CD4-positive, alpha-beta T cell treated with Interleukin-1 beta for 1 hour (primary cell): ENCODE results near the gene SP9.

Experiments
- DNase-seq, 2 donors: peaks; one replicate each; pipeline ENCODE4 v3.0.0-alpha.2; 2020 to 2022

Gene SP9

GRCh38 chr2:174333372-174334277 lies 1.1 kb upstream of the SP9 start:
- no peak for DNase-seq

- no peak for DNase-seq
These were observed 457 bp upstream of the SP9 start for GRCh38 chr2:174334278-174334715.

GRCh38 chr2:174335254-174335987 lies 667 bp downstream of the SP9 start:
- DNase-seq, result no peak

- no peak for DNase-seq
These were observed 1.3 kb downstream of the SP9 start for GRCh38 chr2:174335988-174336500.

GRCh38 chr2:174336501-174337336 lies 2.0 kb downstream of the SP9 start:
- DNase-seq, result peak in 1 of 2 donors; percentile 53

GRCh38 chr2:174337337-174338146 lies 2.8 kb downstream of the SP9 start:
- no peak for DNase-seq

- no peak for DNase-seq
These were observed 3.4 kb downstream of the SP9 start for GRCh38 chr2:174338147-174338605.

- DNase-seq, result no peak
These were observed 4.2 kb downstream of the SP9 start for GRCh38 chr2:174338671-174339560.

GRCh38 chr2:174339561-174340399 lies 5.0 kb downstream of the SP9 start:
- DNase-seq, result no peak

GRCh38 chr2:174340400-174341292 lies 5.9 kb downstream of the SP9 start:
- DNase-seq, result no peak

- peak; percentile 88 to 89 for DNase-seq
These were observed 6.7 kb downstream of the SP9 start for GRCh38 chr2:174341293-174341994.

GRCh38 chr2:174341995-174342685 lies 7.4 kb downstream of the SP9 start:
- DNase-seq, result no peak

- DNase-seq, result no peak
These were observed 8.1 kb downstream of the SP9 start for GRCh38 chr2:174342686-174343342.

GRCh38 chr2:174343343-174343622 lies 8.5 kb downstream of the SP9 start:
- no peak for DNase-seq

- no peak for DNase-seq
These were observed 9.1 kb downstream of the SP9 start for GRCh38 chr2:174343623-174344455.
